ENCODE results near the gene MYLK3.

MYLK3 gene

GRCh38 chr16:46727184-46727583 is 21.0 kb downstream of the MYLK3 start:
- DNase-seq (ENCODE audit: low spot score), result no peak

- no peak for DNase-seq (ENCODE audit: low spot score)
These were observed 26.3 kb downstream of the MYLK3 start for GRCh38 chr16:46721885-46722284.

- no peak for DNase-seq (ENCODE audit: low spot score)
These were observed 27.5 kb downstream of the MYLK3 start for GRCh38 chr16:46720619-46721018.

- DNase-seq (ENCODE audit: low spot score), result no peak
These were observed 28.6 kb downstream of the MYLK3 start for GRCh38 chr16:46719528-46719927.

- DNase-seq (ENCODE audit: low spot score), result no peak
These were observed 29.9 kb downstream of the MYLK3 start for GRCh38 chr16:46718214-46718613.

- DNase-seq (ENCODE audit: low spot score), result no peak
These were observed 30.5 kb downstream of the MYLK3 start for GRCh38 chr16:46717692-46718091.

GRCh38 chr16:46715769-46716305 is 32.3 kb downstream of the MYLK3 start:
- no peak for DNase-seq (ENCODE audit: low spot score)

- no peak for DNase-seq (ENCODE audit: low spot score)
These were observed 33.1 kb downstream of the MYLK3 start for GRCh38 chr16:46714797-46715591.

GRCh38 chr16:46713634-46714033 is 34.5 kb downstream of the MYLK3 start:
- no peak for DNase-seq (ENCODE audit: low spot score)

- no peak for DNase-seq (ENCODE audit: low spot score)
These were observed 35.2 kb downstream of the MYLK3 start for GRCh38 chr16:46712911-46713310.

GRCh38 chr16:46711106-46712058 is 36.8 kb downstream of the MYLK3 start:
- no peak for DNase-seq (ENCODE audit: low spot score)

- no peak for DNase-seq (ENCODE audit: low spot score)
These were observed 38.6 kb downstream of the MYLK3 start for GRCh38 chr16:46709469-46710005.

- DNase-seq (ENCODE audit: low spot score), result no peak
These were observed 41.5 kb downstream of the MYLK3 start for GRCh38 chr16:46706642-46707041.

- no peak for DNase-seq (ENCODE audit: low spot score)
These were observed 46.1 kb downstream of the MYLK3 start for GRCh38 chr16:46702030-46702429.

- DNase-seq (ENCODE audit: low spot score), result no peak
These were observed 46.5 kb downstream of the MYLK3 start for GRCh38 chr16:46701615-46702014.

GRCh38 chr16:46700048-46700447 is 48.1 kb downstream of the MYLK3 start:
- no peak for DNase-seq (ENCODE audit: low spot score)

GRCh38 chr16:46696957-46697356 is 51.2 kb downstream of the MYLK3 start:
- no peak for DNase-seq (ENCODE audit: low spot score)

GRCh38 chr16:46695937-46696336 is 52.2 kb downstream of the MYLK3 start:
- DNase-seq (ENCODE audit: low spot score), result no peak

- no peak for DNase-seq (ENCODE audit: low spot score)
These were observed 54.5 kb downstream of the MYLK3 start for GRCh38 chr16:46693598-46693997.

- DNase-seq (ENCODE audit: low spot score), result no peak
These were observed 56.4 kb downstream of the MYLK3 start for GRCh38 chr16:46691726-46692125.

- DNase-seq (ENCODE audit: low spot score), result no peak
These were observed 57.6 kb downstream of the MYLK3 start for GRCh38 chr16:46690281-46691178.
